Mucosa of descending colon (tissue), 3 donors: Measurements from ENCODE around the gene NMNAT2. TPM values are rescaled to one million over a fixed set of nuclear protein-coding genes. Genes with fewer than 3 reads are reported as not detected.
A peak's percentile ranks its signal among the peaks of the same experiment; 100 is the strongest.

Source experiments
- ATAC-seq: fragments of 200-7000 bp; cut with Tn5 transposase; one replicate; pipeline ENCODE4 v1.9.1; 2020; ENCODE audit warnings: mild to moderate bottlenecking, moderate library complexity
- DNase-seq, 3 donors: peaks; one replicate each; pipeline ENCODE4 v3.0.0-alpha.2; 2020
- H3K36me3 ChIP-seq: fragments of 200-600 bp; one replicate; pipeline ENCODE4 v1.8.0; 2021; ENCODE audit warnings: low read depth, mild to moderate bottlenecking
- H3K4me1 ChIP-seq: fragments of 200-600 bp; one replicate; pipeline ENCODE4 v1.8.0; 2021; ENCODE audit warnings: low read depth, mild to moderate bottlenecking
- H3K4me3 ChIP-seq: fragments of 200-600 bp; one replicate; pipeline ENCODE4 v1.8.0; 2021; ENCODE audit warnings: mild to moderate bottlenecking
- H3K9me3 ChIP-seq: fragments of 200-600 bp; one replicate; pipeline ENCODE4 v1.8.0; 2021; ENCODE audit warnings: mild to moderate bottlenecking
- CTCF ChIP-seq: fragments of 200-600 bp; IDR thresholded peaks from one replicate; pipeline ENCODE4 v1.8.0; 2022; ENCODE audit warnings: antibody characterized with exemption, mild to moderate bottlenecking
- intact Hi-C, 2 donors: fragments of 100-400 bp; cut with DNase I in 1 of 2; cut with micrococcal nuclease in 1 of 2; formaldehyde crosslinking; loops; one replicate each; pipeline versions ENCODE4 v1.11.0 to v1.11.1; 2022; cut with DNase I, micrococcal nuclease
- total RNA-seq, 3 donors: library from RNA; stranded (reverse); fragmentation: NEBNext Ultra II Directional in 2 of 3; extraction: Animal tissue kit (Norgen Biotek cat#: 25700) in 2 of 3; gene quantifications; one replicate each; pipeline versions ENCODE4 v1.2.1 to v1.2.4, GENCODE V29; 2021 to 2023
- donor health status: DM: no; HTN: no; CAD: no; lungs with moderate emphysema.
- donor health status: DM: no; HTN: no; CAD: no.
- donor health status: DM: no; HTN: yes; CAD: no.

NMNAT2 gene
- total RNA-seq, 3 donors from 2014 or later: 0.29 to 3.6 (median 0.87) TPM

GRCh38 chr1:183272390-183272848 lies 145.8 kb downstream of the NMNAT2 start:
- no peak for TF ChIP-seq CTCF
- Histone ChIP-seq H3K36me3 (no peaks in the 10 kb centered on the region), H3K4me3 (no peak overlapping the region), H3K9me3 (no peaks in the 10 kb centered on the region), H3K4me1 (no peaks in the 10 kb centered on the region)
- intact Hi-C loops: no loop called here
- DNase-seq: no peak
- ATAC-seq: no peak

DNA sequence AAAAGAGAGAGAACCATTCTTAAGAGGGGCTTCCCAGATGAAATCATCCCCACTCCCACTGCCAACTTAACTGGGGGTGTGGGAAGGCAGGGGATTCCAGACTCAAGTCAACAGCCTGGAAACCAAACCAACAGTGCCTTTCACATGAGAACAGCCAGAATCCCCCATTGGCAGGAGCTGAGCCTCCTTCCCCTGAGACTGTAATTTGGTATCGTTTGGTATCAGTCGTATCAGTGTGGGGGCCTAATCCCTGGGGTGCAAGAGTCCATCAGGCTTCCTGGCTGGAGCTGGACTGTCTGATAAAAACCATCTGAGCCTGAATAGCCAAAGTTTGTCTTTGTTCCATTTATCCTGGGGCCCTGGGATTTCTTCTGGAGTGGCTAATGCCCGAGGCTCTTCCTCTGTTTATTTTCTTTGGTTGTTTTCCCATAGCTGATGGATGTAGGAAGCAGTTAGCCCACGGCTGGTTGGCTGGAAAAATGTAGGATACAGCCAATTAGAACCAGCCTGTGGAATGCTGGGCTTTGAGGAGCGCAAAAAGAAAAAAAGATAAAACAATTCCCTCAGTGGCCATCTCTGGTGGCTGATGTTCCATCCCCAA lies 147.5 kb downstream of the NMNAT2 start:
- Histone ChIP-seq H3K4me1 (no peaks in the 10 kb centered on the region), H3K9me3 (no peaks in the 10 kb centered on the region), H3K36me3 (no peaks in the 10 kb centered on the region), H3K4me3 (no peak overlapping the region)
- intact Hi-C loops: no loop called here
- TF ChIP-seq CTCF: no peak
- DNase-seq (no peak), ATAC-seq (no peak)

GRCh38 chr1:183267646-183268431 lies 150.3 kb downstream of the NMNAT2 start:
- no peak for TF ChIP-seq CTCF
- ATAC-seq (peak; percentile 36), DNase-seq (no peak)
- no peak overlapping the region for H3K4me3 ChIP-seq
- intact Hi-C loops: no loop called here
- no peaks in the 10 kb centered on the region for H3K4me1 ChIP-seq
- H3K36me3 ChIP-seq: no peaks in the 10 kb centered on the region
- H3K9me3 ChIP-seq: no peaks in the 10 kb centered on the region

DNA sequence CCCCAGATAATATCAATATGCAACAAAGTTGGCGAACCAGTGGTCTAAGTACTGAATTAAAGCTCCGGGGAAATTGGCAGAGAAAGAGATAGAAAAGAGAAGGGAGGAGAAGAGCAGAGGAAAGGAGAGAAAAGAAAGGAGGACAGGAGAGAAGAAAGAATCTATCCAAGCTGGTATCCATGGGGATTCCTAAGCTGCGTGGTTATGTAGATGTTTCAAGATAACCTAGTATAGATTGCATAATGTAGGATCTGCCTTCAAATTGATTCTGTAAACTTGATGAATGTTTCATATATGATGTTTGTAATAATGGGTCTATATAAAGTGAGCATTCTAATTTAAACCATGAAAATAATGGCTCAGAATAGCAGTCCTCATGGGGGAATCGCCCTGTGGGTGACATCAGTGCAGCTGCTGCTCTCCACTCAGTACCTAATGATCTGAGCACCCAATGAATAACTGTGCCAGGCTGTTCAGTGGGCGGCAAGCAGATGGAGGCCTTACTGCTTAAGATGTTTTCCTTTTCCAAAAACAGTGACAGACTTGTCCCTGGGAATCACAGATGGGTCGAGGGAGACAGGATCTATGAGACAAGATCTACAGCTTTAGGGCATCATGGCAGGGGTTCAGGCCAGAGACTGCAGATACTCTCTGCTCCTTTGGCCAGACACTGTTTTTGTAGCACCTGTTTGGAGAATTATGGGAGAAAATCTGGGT lies 154.1 kb downstream of the NMNAT2 start:
- no peaks in the 10 kb centered on the region for H3K36me3 ChIP-seq
- no peak for DNase-seq

More for the DNA sequence above, 154.1 kb downstream of the NMNAT2 start:
- Histone ChIP-seq H3K9me3 (no peaks in the 10 kb centered on the region), H3K4me1 (no peaks in the 10 kb centered on the region), H3K4me3 (no peak overlapping the region)
- no peak for ATAC-seq
- intact Hi-C loops: no loop called here
- TF ChIP-seq CTCF: no peak
